Iris pigment epithelial cell (primary cell): ENCODE measurements around the gene MAGIX.
"Not testable (repeated sequence)": the region's sequence is repeated elsewhere in the genome, so short reads cannot be mapped to it uniquely, and the experiment has no call there.

ENCODE experiments used
- DNase-seq: peaks from one replicate; pipeline ENCODE4 v3.0.0-alpha.2; 2011; ENCODE audit warnings: low read depth

Gene MAGIX

GRCh38 chrX:49162620-49163019, at the start of gene MAGIX:
Gene MAGIX (plus strand): TSS chrX:49162758. CDS start chrX:49162890, 132 bp downstream.
- DNase-seq = no peak

- DNase-seq = no peak
These were observed 46.5 kb upstream of the MAGIX start for GRCh38 chrX:49116076-49116475.

GRCh38 chrX:49116716-49117115, 45.8 kb upstream of the MAGIX start:
- DNase-seq = no peak

- DNase-seq = no peak
These were observed 45.0 kb upstream of the MAGIX start for GRCh38 chrX:49117581-49117980.

GRCh38 chrX:49120091-49120490, 42.5 kb upstream of the MAGIX start:
- DNase-seq = no peak

GRCh38 chrX:49122499-49122898, 40.1 kb upstream of the MAGIX start:
- no peak for DNase-seq

GRCh38 chrX:49127742-49128258, 34.8 kb upstream of the MAGIX start:
- not testable (repeated sequence) for DNase-seq

GRCh38 chrX:49129427-49129826, 33.1 kb upstream of the MAGIX start:
- DNase-seq = no peak

GRCh38 chrX:49132275-49132674, 30.3 kb upstream of the MAGIX start:
- not testable (repeated sequence) for DNase-seq

- no peak for DNase-seq
These were observed 28.8 kb upstream of the MAGIX start for GRCh38 chrX:49133759-49134158.

- no peak for DNase-seq
These were observed 25.1 kb upstream of the MAGIX start for GRCh38 chrX:49137492-49137891.

GRCh38 chrX:49139713-49140112, 22.8 kb upstream of the MAGIX start:
- DNase-seq = no peak

- not testable (repeated sequence) for DNase-seq
These were observed 20.3 kb upstream of the MAGIX start for GRCh38 chrX:49142264-49142663.

GRCh38 chrX:49143154-49143553, 19.4 kb upstream of the MAGIX start:
- not testable (repeated sequence) for DNase-seq

GRCh38 chrX:49147282-49147681, 15.3 kb upstream of the MAGIX start:
- no peak for DNase-seq

GRCh38 chrX:49147936-49148335, 14.6 kb upstream of the MAGIX start:
- DNase-seq = no peak

GRCh38 chrX:49148390-49149100, 14.0 kb upstream of the MAGIX start:
- DNase-seq = not testable (repeated sequence)

- DNase-seq = not testable (repeated sequence)
These were observed 13.3 kb upstream of the MAGIX start for GRCh38 chrX:49149291-49149690.

GRCh38 chrX:49153467-49153866, 9.1 kb upstream of the MAGIX start:
- DNase-seq = no peak

GRCh38 chrX:49155243-49155899, 7.2 kb upstream of the MAGIX start:
- DNase-seq = peak; percentile 78

GRCh38 chrX:49155900-49156837, 6.4 kb upstream of the MAGIX start:
- peak; percentile 92 for DNase-seq

- no peak for DNase-seq
These were observed 5.4 kb upstream of the MAGIX start for GRCh38 chrX:49157194-49157593.
